Body of pancreas (tissue), 4 donors: ENCODE measurements around the gene EPYC. TPM values are rescaled to one million over a fixed set of nuclear protein-coding genes. Genes with fewer than 3 reads are reported as not detected.

Experiments used
- ATAC-seq: fragments of 150-250 bp; one replicate; pipeline ENCODE4 v1.9.1; 2016
- DNase-seq, 4 donors: peaks; one replicate each; pipeline ENCODE4 v3.0.0-alpha.2; 2019
- H3K27ac ChIP-seq, 4 donors: fragments of 200-600 bp; sonication (generic); 1 replicate in 3 of 4; 2 replicates in 1 of 4; pipeline versions ENCODE4 v1.5.1 to v1.6.1; 2016 to 2019; ENCODE audit warnings: mild to moderate bottlenecking in 1 of 4, mixed read lengths in 1 of 4, moderate library complexity in 1 of 4
- H3K27me3 ChIP-seq, 2 donors: fragments of 200-600 bp; sonication (generic); one replicate each; pipeline ENCODE4 v1.6.0; 2016; ENCODE audit warnings: mild to moderate bottlenecking in 1 of 2
- H3K36me3 ChIP-seq, 2 donors: fragments of 200-600 bp; sonication (generic); replicated peaks in 1 of 2; 2 replicates each; pipeline ENCODE4 v1.5.1; 2016; ENCODE audit warnings: low read depth in 2 of 2; ENCODE audit not compliant: insufficient read depth in 1 of 2
- H3K4me1 ChIP-seq: fragments of 200-600 bp; sonication (generic); one replicate; pipeline ENCODE4 v1.6.0; 2016
- H3K4me3 ChIP-seq, 2 donors: fragments of 200-600 bp; sonication (generic); 1 replicate in 1 of 2; 2 replicates in 1 of 2; pipeline ENCODE4 v1.5.1; 2016 to 2019
- H3K9me3 ChIP-seq, 3 donors: fragments of 200-600 bp; sonication (generic); 1 replicate in 2 of 3; 2 replicates in 1 of 3; pipeline ENCODE4 v1.5.1; 2016
- POLR2A ChIP-seq, 3 donors: fragments of 450-650 bp; IDR thresholded peaks; one replicate each; pipeline ENCODE4 v1.6.1; 2016; ENCODE audit warnings: antibody characterized with exemption in 3 of 3, mild to moderate bottlenecking in 2 of 3
- WGBS, 2 donors: methylation state at CpG; one replicate each; pipeline ENCODE4 v1.1.5; 2017; 5-methylcytosine and 5-hydroxymethylcytosine counted together
- intact Hi-C: fragments of 100-400 bp; cut with DNase I; formaldehyde crosslinking; loops from one replicate; pipeline ENCODE4 v1.15.1; 2023
- total RNA-seq, 2 donors: library from RNA; depleted of rRNA; stranded (reverse); fragments of >200 nt; gene quantifications; one replicate each; pipeline ENCODE4 v1.1.0, GENCODE V29; 2016
- TF ChIP-seq, protein P1 (sequence below), 7 experiments: fragments of 450-650 bp in 4 of 7; fragments of 200-600 bp in 3 of 7; sonication (generic) in 3 of 7; IDR thresholded peaks; one replicate each; pipeline ENCODE4 v1.5.1; 2016 to 2019; ENCODE audit warnings: antibody characterized with exemption in 7 of 7

Gene EPYC
- total RNA-seq, 2 donors from 2014 or later, result not detected

GRCh38 chr12:90936230-90937005, 68.4 kb downstream of the EPYC start:
- 96 to 98% methylated on average over 5 of the region's 5 CpGs for WGBS, 2 donors
- ATAC-seq, result no peak

GRCh38 chr12:90925562-90925961, 79.2 kb downstream of the EPYC start:
- intact Hi-C loops, result no loop called here
- no peak overlapping the region for H3K27ac ChIP-seq
- H3K27me3 ChIP-seq, result no peaks in the 10 kb centered on the region
- H3K4me3 ChIP-seq, result no peak overlapping the region
- no peak for TF ChIP-seq POLR2A (IDR thresholded peaks at IDR 0.05)
- TF ChIP-seq, protein P1, sequence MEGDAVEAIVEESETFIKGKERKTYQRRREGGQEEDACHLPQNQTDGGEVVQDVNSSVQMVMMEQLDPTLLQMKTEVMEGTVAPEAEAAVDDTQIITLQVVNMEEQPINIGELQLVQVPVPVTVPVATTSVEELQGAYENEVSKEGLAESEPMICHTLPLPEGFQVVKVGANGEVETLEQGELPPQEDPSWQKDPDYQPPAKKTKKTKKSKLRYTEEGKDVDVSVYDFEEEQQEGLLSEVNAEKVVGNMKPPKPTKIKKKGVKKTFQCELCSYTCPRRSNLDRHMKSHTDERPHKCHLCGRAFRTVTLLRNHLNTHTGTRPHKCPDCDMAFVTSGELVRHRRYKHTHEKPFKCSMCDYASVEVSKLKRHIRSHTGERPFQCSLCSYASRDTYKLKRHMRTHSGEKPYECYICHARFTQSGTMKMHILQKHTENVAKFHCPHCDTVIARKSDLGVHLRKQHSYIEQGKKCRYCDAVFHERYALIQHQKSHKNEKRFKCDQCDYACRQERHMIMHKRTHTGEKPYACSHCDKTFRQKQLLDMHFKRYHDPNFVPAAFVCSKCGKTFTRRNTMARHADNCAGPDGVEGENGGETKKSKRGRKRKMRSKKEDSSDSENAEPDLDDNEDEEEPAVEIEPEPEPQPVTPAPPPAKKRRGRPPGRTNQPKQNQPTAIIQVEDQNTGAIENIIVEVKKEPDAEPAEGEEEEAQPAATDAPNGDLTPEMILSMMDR (IDR thresholded peaks at IDR 0.05), result no peak
- H3K9me3 ChIP-seq, result no peaks in the 10 kb centered on the region
- no peaks in the 10 kb centered on the region for H3K4me1 ChIP-seq
- ATAC-seq, result no peak
- 32 to 39% methylated on average over 5 of the region's 5 CpGs for WGBS, 2 donors
- no peak for DNase-seq
- no peaks in the 10 kb centered on the region for H3K36me3 ChIP-seq

More at GRCh38 chr12:90936230-90937005, 68.4 kb downstream of the EPYC start:
- Histone ChIP-seq H3K4me3 (no peak overlapping the region), H3K27me3 (no peaks in the 10 kb centered on the region), H3K36me3 (no peaks in the 10 kb centered on the region), H3K9me3 (no peaks in the 10 kb centered on the region), H3K4me1 (no peaks in the 10 kb centered on the region), H3K27ac (no peak overlapping the region)
- no peak for DNase-seq
- intact Hi-C loops, result no loop called here
- TF ChIP-seq, protein P1 (IDR thresholded peaks at IDR 0.05), result no peak
- no peak for TF ChIP-seq POLR2A (IDR thresholded peaks at IDR 0.05)

DNA sequence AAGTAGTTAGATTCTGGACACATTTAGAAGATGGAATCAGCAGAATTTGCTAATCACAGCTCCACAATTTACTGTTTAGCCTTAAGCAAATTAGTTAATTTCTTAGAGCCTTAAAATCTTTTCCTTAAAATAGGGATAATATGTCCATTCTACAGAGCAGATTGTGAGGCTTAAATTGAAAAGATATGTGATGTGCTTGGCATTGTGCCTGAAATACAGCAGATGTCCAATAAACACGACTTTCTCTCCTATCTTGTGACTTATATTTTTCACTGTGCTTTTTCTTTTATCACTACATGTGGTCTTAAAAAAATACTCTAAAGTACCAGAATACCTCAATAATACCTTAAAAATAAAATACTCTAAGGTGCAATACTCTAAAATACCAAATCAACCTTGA, 80.4 kb downstream of the EPYC start:
- WGBS, 2 donors, result 27 to 34% methylated on average over 1 of the region's 1 CpG
- TF ChIP-seq POLR2A (IDR thresholded peaks at IDR 0.05), result no peak
- TF ChIP-seq, protein P1 (IDR thresholded peaks at IDR 0.05), result no peak
- Histone ChIP-seq H3K9me3 (no peaks in the 10 kb centered on the region), H3K27ac (no peak overlapping the region), H3K36me3 (no peaks in the 10 kb centered on the region), H3K4me3 (no peak overlapping the region), H3K27me3 (no peaks in the 10 kb centered on the region), H3K4me1 (no peaks in the 10 kb centered on the region)
- intact Hi-C loops, result no loop called here
- DNase-seq (no peak), ATAC-seq (no peak)

- Histone ChIP-seq H3K36me3 (no peaks in the 10 kb centered on the region), H3K9me3 (no peaks in the 10 kb centered on the region), H3K4me3 (no peak overlapping the region), H3K27me3 (no peaks in the 10 kb centered on the region), H3K4me1 (no peaks in the 10 kb centered on the region), H3K27ac (no peak overlapping the region)
- DNase-seq, result no peak
- no peak for ATAC-seq
- no peak for TF ChIP-seq POLR2A (IDR thresholded peaks at IDR 0.05)
- TF ChIP-seq, protein P1 (IDR thresholded peaks at IDR 0.05), result no peak
- intact Hi-C loops, result no loop called here
Observed at GRCh38 chr12:90922145-90922627, 82.6 kb downstream of the EPYC start.

DNA sequence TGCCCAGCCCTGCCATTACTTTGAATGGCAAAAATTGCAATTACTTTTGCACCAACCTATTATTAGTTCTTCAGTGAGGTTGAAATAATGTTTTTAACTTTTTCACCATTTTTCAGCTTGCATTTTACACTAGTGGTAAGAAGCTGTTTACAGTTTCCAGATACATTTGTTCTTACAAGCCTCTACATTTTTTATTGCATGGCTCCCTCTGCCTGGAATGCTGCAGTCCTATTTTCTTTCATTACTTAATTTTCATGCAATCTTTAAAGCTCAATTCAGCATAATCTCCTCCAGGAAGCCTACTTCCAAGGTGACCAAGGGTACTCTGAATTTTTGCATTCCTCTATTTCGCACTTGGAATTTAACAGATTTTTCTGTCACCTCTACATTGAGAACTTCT, 83.2 kb downstream of the EPYC start:
- intact Hi-C loops, result no loop called here
- H3K36me3 ChIP-seq, result no peaks in the 10 kb centered on the region
- TF ChIP-seq, protein P1 (IDR thresholded peaks at IDR 0.05), result no peak
- TF ChIP-seq POLR2A (IDR thresholded peaks at IDR 0.05), result no peak
- no peaks in the 10 kb centered on the region for H3K27me3 ChIP-seq
- WGBS, 2 donors, result 89 to 93% methylated on average over 1 of the region's 1 CpG
- H3K4me3 ChIP-seq, result no peak overlapping the region
- H3K27ac ChIP-seq, result no peak overlapping the region
- ATAC-seq (no peak), DNase-seq (no peak)
- no peaks in the 10 kb centered on the region for H3K4me1 ChIP-seq
- H3K9me3 ChIP-seq, result no peaks in the 10 kb centered on the region
